GM12865 (cell line): ENCODE data around the gene USP33.
"Not testable (repeated sequence)": the region's sequence is repeated elsewhere in the genome, so short reads cannot be mapped to it uniquely, and the experiment has no call there.

Source experiments
- DNase-seq: peaks from one replicate; pipeline ENCODE4 v3.0.0; 2010; ENCODE audit warnings: low read depth
- H3K4me3 ChIP-seq: 2 replicates; pipeline ENCODE4 v1.5.1; 2011; ENCODE audit warnings: mild to moderate bottlenecking, low read depth, low read length, control low read depth
- CTCF ChIP-seq: IDR thresholded peaks from 2 replicates; pipeline ENCODE4 v1.5.1; 2011; ENCODE audit warnings: low read length, control low read depth, low read depth, inconsistent platforms; ENCODE audit not compliant: insufficient read depth; ENCODE audit errors: missing control alignments

Gene USP33

GRCh38 chr1:77757603-77758002 lies 2.0 kb downstream of the USP33 start:
- no peak overlapping the region; the same call in 1 of the 2 replicates for H3K4me3 ChIP-seq
- DNase-seq: no peak
- no peak for TF ChIP-seq CTCF

GRCh38 chr1:77757066-77757584 lies 2.5 kb downstream of the USP33 start:
- no peak overlapping the region for H3K4me3 ChIP-seq
- no peak for TF ChIP-seq CTCF
- no peak for DNase-seq

- no peak for TF ChIP-seq CTCF
- no peak overlapping the region for H3K4me3 ChIP-seq
- peak; percentile 27 for DNase-seq
Observed at GRCh38 chr1:77756052-77756754, 3.4 kb downstream of the USP33 start.

- not testable (repeated sequence) for DNase-seq, H3K4me3 ChIP-seq
Observed at GRCh38 chr1:77749489-77749888, 10.2 kb downstream of the USP33 start.

GRCh38 chr1:77744576-77744975 lies 15.1 kb downstream of the USP33 start:
- no peak for DNase-seq
- no peak overlapping the region for H3K4me3 ChIP-seq
- TF ChIP-seq CTCF: no peak

- DNase-seq: no peak
- H3K4me3 ChIP-seq: no peak overlapping the region
- TF ChIP-seq CTCF: no peak
Observed at GRCh38 chr1:77742011-77742555, 17.6 kb downstream of the USP33 start.

- TF ChIP-seq CTCF: no peak
- no peak overlapping the region for H3K4me3 ChIP-seq
- DNase-seq: no peak
Observed at GRCh38 chr1:77741316-77741715, 18.3 kb downstream of the USP33 start.
